Measurements from ENCODE around the gene GNAO1.

Gene GNAO1

DNA sequence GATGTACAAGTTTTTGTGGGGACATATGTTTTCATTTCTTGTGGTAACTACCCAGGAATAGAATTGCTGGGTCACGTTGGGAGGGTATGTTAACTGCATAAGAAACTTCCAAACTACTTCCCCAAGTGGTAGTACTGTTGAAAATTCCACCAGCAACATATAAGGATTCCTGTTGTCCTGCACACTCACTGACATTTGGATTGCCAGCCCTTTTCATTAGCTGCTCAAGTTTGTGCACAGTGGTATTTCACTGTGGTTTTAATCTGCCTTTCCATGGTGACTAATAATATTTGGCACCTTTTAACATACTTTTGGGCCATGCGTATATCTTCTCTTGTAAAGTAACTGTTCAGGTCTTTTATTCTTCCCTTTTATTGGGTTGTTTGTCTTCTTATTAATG, 103.3 kb downstream of the GNAO1 start:
- FAIRE-seq, result no peak

DNA sequence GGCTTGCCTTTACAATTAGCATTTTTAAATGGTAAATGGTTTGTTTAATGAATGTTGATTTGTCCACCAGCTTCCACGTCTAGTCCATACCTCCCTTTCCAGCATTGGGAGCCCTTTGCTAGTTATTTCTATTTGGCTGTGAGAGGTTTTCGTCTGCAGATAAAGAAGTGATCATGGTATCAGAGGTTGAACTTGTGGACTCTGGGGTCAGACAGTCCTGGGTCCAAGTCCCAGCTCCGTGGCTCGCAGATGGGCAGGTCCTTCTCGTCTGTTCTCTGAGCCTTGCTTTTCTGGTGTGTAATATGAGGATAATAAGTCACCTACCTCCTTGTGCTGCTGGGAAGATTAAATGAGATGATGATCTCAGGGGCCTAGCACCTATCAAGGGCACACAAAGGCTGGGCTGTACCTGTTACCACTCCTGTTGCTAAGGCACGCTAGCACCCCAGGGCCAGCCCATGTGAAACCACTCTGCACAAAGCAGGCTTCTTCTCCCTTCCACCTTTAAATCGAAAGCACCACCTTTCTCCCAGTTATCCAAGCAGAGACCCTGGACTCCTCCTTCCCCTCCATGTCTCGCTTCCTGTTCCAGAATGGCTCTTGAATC, 103.9 kb downstream of the GNAO1 start:
- no peak for FAIRE-seq

DNA sequence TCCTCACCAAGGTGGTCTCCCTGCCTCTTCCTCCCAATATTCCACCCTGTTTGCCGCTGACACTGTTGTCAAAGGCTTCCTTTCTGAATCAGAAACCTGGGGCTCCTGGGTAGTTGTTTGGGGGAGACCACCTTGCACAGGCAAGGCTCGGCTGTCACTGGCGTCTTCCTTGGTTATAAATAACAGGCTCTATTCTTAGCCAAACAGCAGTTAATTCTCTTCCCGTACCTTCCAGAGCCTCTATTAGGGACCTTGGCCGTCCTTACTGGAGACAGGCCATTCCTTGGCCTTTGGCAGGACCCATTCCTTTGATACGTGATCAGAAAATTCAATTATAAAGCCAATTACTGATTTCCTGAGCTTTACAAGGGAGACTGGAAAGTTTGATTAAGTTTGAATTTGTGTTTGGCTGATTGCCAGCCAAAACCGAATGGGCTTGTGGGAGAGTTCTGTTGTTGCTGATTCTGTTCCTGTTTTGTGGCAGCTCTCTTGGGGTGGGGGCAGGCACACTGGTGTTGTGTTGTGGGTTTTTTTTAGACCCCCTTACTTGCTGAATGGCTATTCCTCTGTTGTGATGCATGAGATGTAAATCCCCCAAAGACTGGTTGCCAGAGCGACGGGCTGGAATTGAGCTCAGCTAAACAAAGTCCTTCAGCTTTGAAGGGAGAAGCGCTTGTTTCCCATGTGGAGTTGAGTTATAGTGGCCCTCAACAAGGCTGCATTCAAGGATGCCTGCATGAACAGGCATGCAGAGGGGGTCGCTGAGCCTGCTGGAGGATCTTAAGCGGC, 104.6 kb downstream of the GNAO1 start:
- no peak for FAIRE-seq

- FAIRE-seq, result no peak
These were observed 106.4 kb downstream of the GNAO1 start for GRCh38 chr16:56297684-56298083.

- no peak for FAIRE-seq
These were observed 106.8 kb downstream of the GNAO1 start for GRCh38 chr16:56298116-56298515.

GRCh38 chr16:56298948-56299596, 107.8 kb downstream of the GNAO1 start:
- no peak for FAIRE-seq

DNA sequence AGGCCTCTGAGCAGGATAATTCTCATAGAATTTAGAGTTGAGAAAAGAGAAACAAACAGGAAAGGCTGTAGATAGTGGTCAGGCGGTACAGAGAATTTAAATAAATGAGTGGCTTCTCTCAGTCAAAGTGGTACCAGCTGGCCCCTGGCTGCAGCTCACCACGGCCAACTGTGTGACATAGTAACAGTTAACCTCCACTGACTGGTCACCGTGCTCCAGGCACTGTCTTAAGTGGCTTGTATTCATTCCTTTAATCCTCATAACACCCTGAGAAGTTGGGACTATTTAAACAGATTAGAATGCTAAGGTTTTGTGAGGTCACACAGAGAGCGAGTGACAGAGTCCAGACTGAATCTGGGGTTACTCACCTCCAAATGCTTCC, 108.9 kb downstream of the GNAO1 start:
- FAIRE-seq, result no peak

DNA sequence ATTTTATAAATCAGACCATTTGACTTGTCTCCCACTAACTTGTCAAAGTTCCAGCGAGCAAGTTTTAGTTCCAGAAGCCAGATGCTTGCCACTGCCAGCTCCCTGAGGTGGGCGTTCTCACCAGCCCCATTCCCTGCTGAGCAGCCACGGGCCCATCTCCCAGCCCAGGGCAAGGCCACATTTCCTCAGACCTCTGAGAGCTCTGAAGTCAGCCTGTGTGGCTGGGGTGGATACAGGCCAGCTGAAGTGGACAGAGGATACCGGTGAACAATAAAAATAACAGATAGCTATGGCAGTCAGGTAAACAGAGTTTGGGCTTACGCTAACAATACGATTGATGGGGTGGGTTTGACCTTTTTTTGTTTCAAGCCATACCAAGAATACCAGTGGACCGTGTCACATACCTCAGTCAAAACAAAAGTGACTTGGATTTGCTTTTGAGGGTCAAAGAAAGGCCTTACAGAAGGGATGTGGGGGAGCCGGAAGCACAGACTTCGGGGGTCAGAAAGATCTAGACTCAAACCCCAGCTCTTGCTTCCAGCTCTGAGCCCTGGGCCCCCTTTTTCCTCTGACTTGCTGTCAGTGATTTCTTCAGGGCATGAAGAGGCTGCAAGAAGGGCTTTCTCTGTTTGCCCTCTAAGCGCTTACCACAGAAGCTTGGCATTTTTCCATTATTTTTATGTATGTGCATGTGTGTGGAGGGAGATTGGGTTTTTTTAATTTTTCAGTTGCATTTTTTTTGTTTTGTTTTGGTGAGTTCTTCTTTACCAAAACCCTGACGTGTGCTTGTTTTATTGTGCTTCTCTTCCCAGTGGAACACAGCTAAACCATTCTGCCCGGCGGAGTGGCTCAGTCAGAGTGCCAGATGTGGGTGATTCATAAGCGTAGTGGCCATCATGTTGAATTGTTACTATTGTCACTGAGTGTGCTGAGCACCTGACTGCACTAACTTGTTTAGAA, 109.9 kb downstream of the GNAO1 start:
- FAIRE-seq, result no peak

GRCh38 chr16:56302506-56302905, 111.2 kb downstream of the GNAO1 start:
- no peak for FAIRE-seq

DNA sequence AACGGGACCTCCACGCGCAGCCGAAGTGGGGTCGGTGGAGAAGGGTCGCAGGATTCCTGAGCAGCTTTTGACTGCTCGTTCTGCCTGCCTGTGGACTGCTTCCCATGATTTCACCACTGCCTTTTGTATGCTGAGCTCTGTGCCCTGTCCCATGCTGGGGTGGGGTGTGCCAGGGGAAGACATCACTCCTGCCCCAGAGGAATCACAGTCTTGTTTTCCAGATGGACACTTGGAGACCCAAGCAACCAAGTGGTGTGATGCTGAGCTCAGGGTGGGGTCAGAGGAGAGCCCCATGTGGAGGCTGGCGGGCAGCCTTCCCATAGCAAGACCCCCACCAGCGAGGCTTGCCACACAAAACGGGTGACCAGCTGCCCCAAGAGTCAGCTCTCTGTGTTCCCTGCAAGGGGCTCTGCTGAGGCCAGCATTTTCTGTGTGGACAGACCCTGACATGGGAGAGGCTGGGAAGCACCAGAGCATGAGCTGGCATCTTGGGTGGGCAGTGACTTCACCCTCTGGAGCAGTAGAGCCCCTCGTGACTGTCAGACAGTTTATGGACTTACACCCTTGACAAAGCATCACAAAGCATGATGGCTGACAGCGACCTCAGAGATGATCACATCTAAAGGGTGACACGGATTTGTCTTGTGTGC, 111.9 kb downstream of the GNAO1 start:
- no peak for FAIRE-seq

DNA sequence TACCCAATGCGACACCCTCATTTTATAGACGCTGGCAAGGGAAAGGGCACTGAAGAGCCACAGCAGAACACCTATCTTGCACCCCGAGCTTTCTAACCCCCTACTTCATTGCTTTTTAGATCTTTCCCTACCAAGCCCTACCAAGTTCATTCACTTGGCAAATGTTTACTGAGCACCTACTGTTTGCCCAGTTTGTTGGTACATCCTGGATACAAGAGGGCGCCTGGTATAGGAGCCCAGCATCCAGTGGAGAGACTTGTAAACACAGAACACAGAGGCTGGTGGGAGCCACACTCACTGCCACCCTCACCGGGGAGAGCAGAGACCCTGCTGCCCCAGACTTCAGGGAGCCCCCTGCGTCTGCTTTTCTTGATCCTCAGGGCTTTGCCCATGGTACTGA, 112.6 kb downstream of the GNAO1 start:
- no peak for FAIRE-seq

DNA sequence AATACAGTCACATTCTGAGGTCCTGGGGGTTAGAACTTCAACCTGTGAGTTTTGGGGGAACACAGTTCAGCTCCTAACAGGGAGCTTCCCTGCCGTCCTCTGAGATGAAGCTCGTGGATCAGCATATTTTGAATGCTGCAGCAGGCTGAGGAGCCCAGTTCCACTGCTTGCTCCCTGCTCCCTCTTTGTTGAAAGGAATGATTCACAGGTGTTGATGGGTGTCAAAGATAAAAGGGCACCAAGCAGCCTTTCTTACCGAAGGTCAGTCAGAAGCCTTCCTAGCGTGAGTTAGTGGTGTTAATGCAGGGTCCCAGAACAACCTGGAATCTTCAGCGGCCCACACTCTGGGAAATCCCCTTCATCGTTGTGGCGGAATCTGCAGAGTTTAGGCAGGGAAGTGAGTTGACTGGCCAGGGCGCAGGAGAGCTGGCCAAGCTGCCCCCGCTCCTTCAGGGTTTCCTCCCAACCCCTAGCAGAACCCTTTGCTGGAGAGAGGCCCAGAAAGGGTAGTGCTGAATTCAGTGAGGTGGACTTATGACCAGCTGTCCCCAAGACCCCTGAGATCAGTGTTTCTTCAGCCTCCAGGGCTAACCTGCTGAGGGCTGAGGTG, 114.8 kb downstream of the GNAO1 start:
- no peak for FAIRE-seq

- FAIRE-seq, result no peak
These were observed 115.6 kb downstream of the GNAO1 start for GRCh38 chr16:56306690-56307533.

DNA sequence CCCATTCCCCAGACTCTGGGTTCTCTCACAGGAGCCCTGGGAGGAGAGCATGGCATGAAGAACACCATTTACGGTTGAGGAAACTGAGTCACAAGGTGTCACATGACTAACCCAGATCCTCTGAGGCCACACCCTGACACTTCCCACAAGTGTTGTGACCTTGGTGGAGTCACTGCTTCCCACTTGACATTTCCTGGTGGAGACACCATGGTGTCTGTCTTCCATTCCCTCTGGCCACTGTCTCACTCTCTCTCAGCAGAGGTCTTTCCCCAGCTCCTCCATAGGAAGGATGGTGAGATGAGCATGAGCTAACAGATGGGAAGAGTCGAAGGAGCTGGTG, 116.2 kb downstream of the GNAO1 start:
- no peak for FAIRE-seq

DNA sequence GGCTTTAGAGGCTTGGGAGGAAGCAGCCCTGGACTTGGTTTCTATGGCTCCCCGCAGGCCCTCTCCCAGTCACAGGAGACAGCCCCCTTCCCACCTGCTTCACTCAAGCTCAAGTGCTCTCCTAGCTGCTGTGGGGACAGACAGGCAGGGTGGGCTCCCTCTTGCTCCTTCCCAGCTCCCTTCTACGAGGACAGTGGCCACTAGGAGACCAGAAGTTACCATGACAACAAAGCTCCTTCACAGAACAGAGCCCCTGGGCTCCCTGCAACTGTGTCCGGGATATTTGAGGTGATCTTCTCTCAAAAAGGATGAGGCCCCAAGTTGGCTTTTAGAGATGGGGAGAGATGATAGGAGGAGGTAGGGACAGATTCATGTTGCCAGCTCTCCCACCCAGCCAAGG, 117.7 kb downstream of the GNAO1 start:
- FAIRE-seq, result no peak

DNA sequence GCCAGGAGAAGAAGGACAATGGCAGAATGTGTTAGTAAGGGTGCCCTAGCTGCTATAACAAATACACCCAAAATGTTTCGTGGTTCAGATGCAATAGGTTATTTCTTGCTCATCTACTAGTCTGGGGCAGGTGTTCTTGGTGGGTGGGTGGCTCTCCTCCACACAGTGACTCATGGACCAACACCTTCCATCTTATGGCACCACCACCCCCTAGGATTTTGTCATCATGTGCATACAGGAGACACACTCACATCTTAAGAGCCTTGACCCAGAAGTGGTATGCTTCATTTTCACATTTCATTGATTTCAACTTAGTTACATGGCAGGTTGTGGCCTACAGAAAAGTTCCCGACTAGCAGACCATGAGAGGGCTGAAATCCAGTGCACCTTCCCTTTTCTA, 119.4 kb downstream of the GNAO1 start:
- no peak for FAIRE-seq

GRCh38 chr16:56311208-56312027, 120.1 kb downstream of the GNAO1 start:
- no peak for FAIRE-seq

- FAIRE-seq, result no peak
These were observed 120.7 kb downstream of the GNAO1 start for GRCh38 chr16:56312028-56312300.

DNA sequence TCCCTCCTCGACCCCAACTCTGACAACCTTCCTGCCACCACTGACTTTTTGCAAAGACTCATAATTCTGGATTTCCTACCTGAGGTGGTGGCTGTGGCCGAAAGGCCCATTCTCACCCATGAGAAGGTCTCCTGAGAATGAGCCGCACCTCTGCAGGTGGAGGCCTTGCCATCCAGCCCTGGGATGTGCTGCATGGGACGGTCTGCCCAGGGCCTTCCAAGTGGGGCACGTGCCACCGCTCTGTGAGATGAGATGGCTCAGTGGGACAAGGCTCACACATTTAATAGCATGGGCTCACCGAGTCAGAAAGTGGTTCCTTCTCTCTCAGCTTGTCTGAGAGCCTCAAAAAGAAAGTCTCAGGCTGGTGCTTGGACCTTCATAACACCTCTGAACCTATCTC, 121.3 kb downstream of the GNAO1 start:
- no peak for FAIRE-seq

DNA sequence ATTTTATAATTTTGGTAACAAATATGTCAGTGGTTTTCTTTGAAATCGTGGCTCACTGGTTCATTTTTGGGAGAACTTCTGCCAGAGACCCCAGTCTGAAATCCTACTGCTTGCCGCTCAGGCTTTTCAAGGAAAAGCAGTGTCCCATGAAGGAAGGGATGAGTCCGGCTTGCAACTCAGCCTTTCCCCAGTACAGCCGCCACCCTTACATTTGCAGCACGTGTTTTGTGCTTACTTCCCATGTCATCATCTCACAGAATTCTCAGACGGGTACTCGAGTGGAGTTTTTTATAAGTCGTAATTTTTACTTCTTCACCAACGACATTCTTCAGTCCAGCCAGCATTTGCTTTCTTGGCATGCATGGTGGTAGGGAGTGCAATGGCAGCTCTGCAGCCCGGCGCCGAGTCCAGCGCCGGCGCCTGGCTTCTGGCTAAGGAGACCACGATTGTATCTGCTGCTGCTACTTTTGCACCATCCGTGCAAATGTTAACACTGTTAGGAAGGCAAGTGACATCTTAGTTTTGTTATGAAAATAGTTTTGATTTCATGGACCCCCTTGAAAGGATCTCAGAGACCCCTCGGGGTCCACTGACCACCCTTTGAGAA, 123.1 kb downstream of the GNAO1 start:
- no peak for FAIRE-seq

All from colon (tissue), 2 donors.